ENCODE data around the gene DCAF8. TPM values are rescaled to one million over a fixed set of nuclear protein-coding genes. Genes with fewer than 3 reads are reported as not detected.

Gene DCAF8
- polyA plus RNA-seq, 1 donor = 152 TPM

DNA sequence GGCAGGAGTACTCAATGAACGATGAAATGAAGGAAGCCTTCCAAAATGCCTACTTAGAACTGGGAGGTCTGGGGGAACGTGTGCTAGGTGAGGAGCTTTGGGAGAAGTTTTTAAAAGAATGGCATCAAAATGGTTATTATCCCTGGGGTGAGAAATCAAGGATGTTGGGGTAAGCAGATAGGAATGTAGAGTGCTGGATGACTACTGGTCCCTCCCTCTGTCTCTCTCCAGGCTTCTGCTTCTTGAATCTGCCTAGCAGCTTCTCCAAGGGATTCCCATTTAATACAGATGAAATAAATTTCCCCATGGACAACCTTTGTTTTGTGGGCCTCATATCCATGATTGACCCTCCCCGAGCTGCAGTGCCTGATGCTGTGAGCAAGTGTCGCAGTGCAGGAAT is 91.0 kb downstream of the DCAF8 start:
- Histone ChIP-seq H3K36me3 (ENCODE audit: control insufficient read depth, insufficient read depth, low read length) (no peaks in the 10 kb centered on the region), H3K27me3 (ENCODE audit: control insufficient read depth, insufficient read depth, low read length) (peaks cover 13% of the 10 kb centered on the region), H3K9me3 (ENCODE audit: control insufficient read depth, low read depth, low read length) (no peaks in the 10 kb centered on the region), H3K27ac (ENCODE audit: low read length) (no peak overlapping the region), H3K4me1 (ENCODE audit: control insufficient read depth, insufficient read depth, low read length) (no peaks in the 10 kb centered on the region), H3K4me3 (ENCODE audit: low read length) (no peak overlapping the region)
- DNase-seq = no peak
- WGBS (ENCODE audit: insufficient coverage, low lambda C conversion rate) = 100% methylated on average over 1 of the region's 4 CpGs

DNA sequence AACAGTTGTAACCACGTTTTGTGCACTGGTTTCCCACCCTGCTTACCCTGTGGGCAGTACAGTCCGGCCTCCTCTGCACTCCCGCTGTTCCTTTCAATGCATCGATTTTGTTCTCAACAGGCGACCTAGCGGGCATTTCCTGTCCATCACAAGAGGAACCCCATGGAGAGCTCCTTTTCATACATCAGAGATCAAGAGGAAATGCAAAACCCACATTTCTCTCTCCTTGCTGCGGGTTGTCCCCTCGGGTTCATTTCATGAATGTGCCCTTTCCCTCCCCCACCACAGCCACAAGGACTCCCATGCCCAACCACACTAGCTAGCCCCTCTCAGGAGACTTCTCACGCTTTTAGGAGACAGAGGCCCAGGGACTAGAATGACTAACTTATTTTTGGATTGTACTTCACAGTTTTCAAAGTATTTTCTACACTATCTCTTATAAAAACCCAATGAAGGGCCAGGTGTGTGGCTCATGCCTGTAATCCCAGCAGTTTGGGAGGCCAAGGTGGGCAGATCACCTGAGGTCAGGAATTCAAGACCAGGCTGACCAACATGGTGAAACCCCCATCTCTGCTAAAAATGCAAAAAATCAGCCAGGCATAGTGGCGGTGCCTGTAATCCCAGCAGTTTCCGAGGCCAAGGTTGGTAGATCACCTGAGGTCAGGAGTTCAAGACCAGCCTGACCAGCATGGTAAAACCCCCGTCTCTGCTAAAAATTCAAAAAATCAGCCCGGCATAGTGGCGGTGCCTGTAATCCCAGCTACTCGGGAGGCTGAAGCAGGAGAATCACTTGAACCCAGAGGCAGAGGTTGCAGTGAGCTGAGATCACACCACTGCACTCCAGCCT is 92.6 kb downstream of the DCAF8 start:
- no CpG with 5 or more reads among the region's 15 CpGs for WGBS (ENCODE audit: insufficient coverage, low lambda C conversion rate)

DNA sequence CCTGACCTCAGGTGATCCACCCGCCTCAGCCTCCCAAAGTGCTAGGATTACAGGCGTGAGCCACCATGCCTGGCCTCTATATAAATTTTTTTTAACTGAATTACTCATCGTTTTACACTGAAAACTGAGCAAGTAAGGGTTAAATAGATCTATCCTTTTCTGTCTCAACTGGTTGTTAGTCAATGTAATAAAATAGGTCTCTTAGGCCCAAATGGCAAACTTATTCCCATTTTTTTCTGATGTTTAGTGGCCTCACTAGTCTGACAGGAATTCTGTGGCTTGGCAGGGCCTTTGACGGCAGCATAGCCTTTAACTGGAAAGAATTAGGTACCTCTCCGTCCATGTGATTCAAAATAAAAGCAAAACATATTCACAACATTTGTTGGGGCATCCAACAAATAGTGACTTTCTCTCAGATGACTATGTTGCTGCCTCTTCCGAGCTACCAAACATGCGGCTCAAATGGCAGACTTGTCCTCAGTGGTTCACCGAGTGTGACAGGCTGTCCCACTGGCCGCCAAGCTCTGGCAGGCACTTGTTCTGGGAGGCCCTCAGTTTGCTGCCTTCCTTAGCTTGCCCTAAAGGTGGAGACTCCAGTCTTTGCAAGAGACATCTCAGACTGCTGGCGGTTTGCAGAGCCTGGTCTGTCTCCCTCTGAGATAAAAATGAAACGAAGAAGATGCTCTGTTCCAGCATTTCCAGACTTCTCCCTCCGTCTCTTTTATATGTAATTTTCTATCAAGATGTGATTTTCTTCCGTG is 93.6 kb downstream of the DCAF8 start:
- 79% methylated on average over 2 of the region's 13 CpGs for WGBS (ENCODE audit: insufficient coverage, low lambda C conversion rate)
- no peak for DNase-seq
- Histone ChIP-seq H3K9me3 (ENCODE audit: control insufficient read depth, low read depth, low read length) (no peaks in the 10 kb centered on the region), H3K27me3 (ENCODE audit: control insufficient read depth, insufficient read depth, low read length) (peaks cover 13% of the 10 kb centered on the region), H3K27ac (ENCODE audit: low read length) (no peak overlapping the region), H3K4me1 (ENCODE audit: control insufficient read depth, insufficient read depth, low read length) (no peaks in the 10 kb centered on the region), H3K36me3 (ENCODE audit: control insufficient read depth, insufficient read depth, low read length) (no peaks in the 10 kb centered on the region), H3K4me3 (ENCODE audit: low read length) (no peak overlapping the region)

More for the DNA sequence above, 92.6 kb downstream of the DCAF8 start:
- Histone ChIP-seq H3K4me3 (ENCODE audit: low read length) (no peak overlapping the region), H3K27ac (ENCODE audit: low read length) (no peak overlapping the region), H3K9me3 (ENCODE audit: control insufficient read depth, low read depth, low read length) (no peaks in the 10 kb centered on the region), H3K36me3 (ENCODE audit: control insufficient read depth, insufficient read depth, low read length) (no peaks in the 10 kb centered on the region), H3K27me3 (ENCODE audit: control insufficient read depth, insufficient read depth, low read length) (peaks cover 13% of the 10 kb centered on the region), H3K4me1 (ENCODE audit: control insufficient read depth, insufficient read depth, low read length) (no peaks in the 10 kb centered on the region)
- DNase-seq = no peak

DNA sequence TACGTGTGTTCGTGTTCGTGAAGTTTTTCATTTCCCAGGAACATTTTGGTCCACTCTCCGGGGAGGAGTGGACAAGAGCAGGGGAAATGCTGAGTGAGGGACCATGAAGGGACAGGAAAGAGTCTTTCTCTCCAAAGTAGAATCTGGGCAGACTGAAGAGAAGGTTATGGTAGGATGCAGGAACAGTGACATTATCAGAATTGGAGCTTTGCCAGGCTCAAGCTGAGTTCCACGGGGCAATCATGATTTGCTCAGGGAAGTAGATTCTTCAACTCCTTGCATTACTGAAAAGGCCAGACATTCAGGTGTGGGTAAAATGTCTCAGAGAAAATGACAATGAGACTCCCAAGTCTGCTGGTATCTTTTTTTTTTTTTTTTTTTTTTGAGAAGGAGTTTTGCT is 94.3 kb downstream of the DCAF8 start:
- Histone ChIP-seq H3K27me3 (ENCODE audit: control insufficient read depth, insufficient read depth, low read length) (peaks cover 9% of the 10 kb centered on the region), H3K9me3 (ENCODE audit: control insufficient read depth, low read depth, low read length) (no peaks in the 10 kb centered on the region), H3K36me3 (ENCODE audit: control insufficient read depth, insufficient read depth, low read length) (no peaks in the 10 kb centered on the region), H3K4me3 (ENCODE audit: low read length) (no peak overlapping the region), H3K4me1 (ENCODE audit: control insufficient read depth, insufficient read depth, low read length) (no peaks in the 10 kb centered on the region), H3K27ac (ENCODE audit: low read length) (no peak overlapping the region)
- WGBS (ENCODE audit: insufficient coverage, low lambda C conversion rate) = no CpG with 5 or more reads among the region's 5 CpGs
- DNase-seq = no peak

DNA sequence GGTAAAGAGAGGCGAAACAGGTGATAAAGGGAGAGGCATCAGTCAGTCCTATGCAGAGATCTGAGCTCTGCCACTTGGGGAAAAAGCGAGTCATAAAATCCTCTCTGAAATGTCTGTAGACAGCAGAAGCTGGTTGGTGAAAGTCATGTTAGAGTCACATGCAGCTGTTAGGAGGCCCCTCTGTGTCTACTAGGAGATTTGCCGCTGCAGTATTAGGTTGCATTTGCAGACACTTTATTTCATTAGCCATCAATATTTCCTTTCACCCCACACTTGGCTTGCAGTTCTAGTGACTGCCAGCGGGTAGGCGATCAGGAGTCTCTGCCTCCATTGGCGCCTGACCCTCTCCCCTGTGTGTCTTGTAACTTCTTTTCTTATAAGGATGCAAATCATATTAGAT is 94.8 kb downstream of the DCAF8 start:
- WGBS (ENCODE audit: insufficient coverage, low lambda C conversion rate) = 93% methylated on average over 3 of the region's 6 CpGs
- no peaks in the 10 kb centered on the region for H3K9me3 ChIP-seq (ENCODE audit: control insufficient read depth, low read depth, low read length)

DNA sequence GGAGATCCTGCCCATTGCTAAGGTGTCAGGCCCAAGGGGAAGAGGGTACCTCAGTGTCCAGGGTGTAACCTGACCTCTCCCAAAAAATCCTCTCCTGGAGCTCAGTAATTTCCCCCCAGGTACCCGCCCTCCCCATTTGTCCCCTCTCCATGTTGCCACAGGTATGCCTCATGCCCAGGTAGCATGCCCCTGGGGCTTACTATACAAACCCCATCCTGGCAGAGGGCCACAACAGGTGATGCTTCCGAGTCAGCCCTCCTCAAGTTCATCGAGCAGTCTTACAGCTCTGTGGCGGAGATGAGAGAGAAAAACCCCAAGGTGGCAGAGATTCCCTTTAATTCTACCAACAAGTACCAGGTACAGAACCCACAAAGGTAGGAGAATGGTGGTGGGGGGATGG is 95.3 kb downstream of the DCAF8 start:
- no peak overlapping the region for H3K4me3 ChIP-seq (ENCODE audit: low read length)
- 60% methylated on average over 1 of the region's 4 CpGs for WGBS (ENCODE audit: insufficient coverage, low lambda C conversion rate)
- H3K4me1 ChIP-seq (ENCODE audit: control insufficient read depth, insufficient read depth, low read length) = no peaks in the 10 kb centered on the region
- no peak overlapping the region for H3K27ac ChIP-seq (ENCODE audit: low read length)
- H3K27me3 ChIP-seq (ENCODE audit: control insufficient read depth, insufficient read depth, low read length) = peaks cover 9% of the 10 kb centered on the region
- no peaks in the 10 kb centered on the region for H3K36me3 ChIP-seq (ENCODE audit: control insufficient read depth, insufficient read depth, low read length)
- DNase-seq = no peak
- H3K9me3 ChIP-seq (ENCODE audit: control insufficient read depth, low read depth, low read length) = no peaks in the 10 kb centered on the region

More for the DNA sequence above, 94.8 kb downstream of the DCAF8 start:
- DNase-seq = no peak
- peaks cover 9% of the 10 kb centered on the region for H3K27me3 ChIP-seq (ENCODE audit: control insufficient read depth, insufficient read depth, low read length)
- H3K27ac ChIP-seq (ENCODE audit: low read length) = no peak overlapping the region
- H3K4me1 ChIP-seq (ENCODE audit: control insufficient read depth, insufficient read depth, low read length) = no peaks in the 10 kb centered on the region
- no peak overlapping the region for H3K4me3 ChIP-seq (ENCODE audit: low read length)
- H3K36me3 ChIP-seq (ENCODE audit: control insufficient read depth, insufficient read depth, low read length) = no peaks in the 10 kb centered on the region

DNA sequence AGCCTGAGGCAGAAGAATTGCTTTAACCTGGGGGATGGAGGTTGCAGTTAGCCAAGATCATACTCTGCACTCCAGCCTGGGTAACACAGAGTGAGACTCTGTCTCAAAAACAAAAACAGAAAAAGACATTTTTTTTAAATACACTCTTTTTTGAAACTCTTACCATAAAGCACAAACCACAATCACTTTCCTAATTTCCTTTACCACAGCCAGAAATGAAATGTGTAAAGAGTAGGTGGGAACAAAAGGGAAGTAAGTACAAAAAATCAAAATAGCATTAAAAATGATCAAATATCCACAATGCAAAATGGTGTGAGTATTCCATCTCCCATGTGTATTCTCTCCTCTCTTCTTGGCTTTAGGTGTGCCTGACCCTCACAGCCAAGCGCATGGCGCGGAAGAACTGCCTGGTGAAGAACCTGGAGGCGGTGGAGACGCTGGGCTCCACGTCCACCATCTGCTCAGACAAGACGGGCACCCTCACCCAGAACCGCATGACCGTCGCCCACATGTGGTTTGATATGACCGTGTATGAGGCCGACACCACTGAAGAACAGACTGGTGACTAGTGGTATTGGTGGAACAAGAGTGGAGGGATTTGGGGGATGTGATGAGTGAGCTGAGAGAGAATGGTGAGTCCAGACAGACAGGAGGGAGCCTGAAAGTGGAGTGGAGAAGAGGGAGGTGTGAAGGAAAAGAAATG is 96.0 kb downstream of the DCAF8 start:
- Histone ChIP-seq H3K4me1 (ENCODE audit: control insufficient read depth, insufficient read depth, low read length) (no peaks in the 10 kb centered on the region), H3K9me3 (ENCODE audit: control insufficient read depth, low read depth, low read length) (no peaks in the 10 kb centered on the region), H3K27ac (ENCODE audit: low read length) (no peak overlapping the region), H3K4me3 (ENCODE audit: low read length) (no peak overlapping the region), H3K27me3 (ENCODE audit: control insufficient read depth, insufficient read depth, low read length) (peaks cover 8% of the 10 kb centered on the region), H3K36me3 (ENCODE audit: control insufficient read depth, insufficient read depth, low read length) (no peaks in the 10 kb centered on the region)
- no peak for DNase-seq
- WGBS (ENCODE audit: insufficient coverage, low lambda C conversion rate) = no CpG with 5 or more reads among the region's 12 CpGs

Other genes with a start within 250 kb of the DCAF8 start
- 13.1 TPM for gene PIGM, start 230.6 kb downstream of the DCAF8 start, polyA plus RNA-seq
- 0.52 TPM for gene KCNJ10, start 192.4 kb downstream of the DCAF8 start, polyA plus RNA-seq
- 0.36 TPM for gene KCNJ9, start 181.0 kb downstream of the DCAF8 start, polyA plus RNA-seq
- gene IGSF8, start 163.9 kb downstream of the DCAF8 start, polyA plus RNA-seq = 31.0 TPM
- 7.5 TPM for gene ATP1A2, start 146.8 kb downstream of the DCAF8 start, polyA plus RNA-seq
- gene ATP1A4, start 110.9 kb downstream of the DCAF8 start, polyA plus RNA-seq = 0.27 TPM
- 1.9 TPM for gene CASQ1, start 72.0 kb downstream of the DCAF8 start, polyA plus RNA-seq
- 74.8 TPM for gene PEA15, start 57.2 kb downstream of the DCAF8 start, polyA plus RNA-seq
- gene PEX19, start 22.6 kb upstream of the DCAF8 start, polyA plus RNA-seq = 49.1 TPM
- gene COPA, start 80.7 kb upstream of the DCAF8 start, polyA plus RNA-seq = 137 TPM
- gene NCSTN, start 80.8 kb upstream of the DCAF8 start, polyA plus RNA-seq = 132 TPM
- 0.19 TPM for gene NHLH1, start 104.5 kb upstream of the DCAF8 start, polyA plus RNA-seq
- 18.8 TPM for gene VANGL2, start 138.0 kb upstream of the DCAF8 start, polyA plus RNA-seq

All from large intestine (tissue), 3 donors.